PC-9 (cell line): ENCODE results near the gene SLC4A1. TPM values are rescaled to one million over a fixed set of nuclear protein-coding genes. Genes with fewer than 3 reads are reported as not detected.
A peak's percentile ranks its signal among the peaks of the same experiment; 100 is the strongest.

ENCODE experiments used
- BruUV-seq: library from RNA; stranded (reverse); fragments of 400-500 nt; replicated peaks from 2 replicates; lab custom pipeline; 2021; lab: Mats Ljungman, UMichigan
- CTCF ChIA-PET: fragments of 300-600 bp; sonication (Branson Sonifier 250); formaldehyde crosslinking; loops from one replicate; lab custom pipeline; 2022; ENCODE audit warnings: antibody characterized with exemption; lab: Charles Lee
- POLR2A ChIA-PET: fragments of 300-600 bp; sonication (Branson Sonifier 250); formaldehyde crosslinking; loops from one replicate; lab custom pipeline; 2022; ENCODE audit warnings: antibody characterized with exemption; ENCODE audit not compliant: unreplicated experiment; lab: Charles Lee
- DNase-seq, 2 experiments: peaks; one replicate each; pipeline versions ENCODE4 v3.0.0 to v3.0.0-alpha.2; 2015 to 2022; ENCODE audit warnings: mixed read lengths in 1 of 2
- H2AFZ ChIP-seq: fragments of 200-600 bp; sonication (generic); 2 replicates; pipeline ENCODE4 v1.8.1; 2017; ENCODE audit warnings: antibody characterized with exemption
- H3F3A ChIP-seq: fragments of 200-600 bp; sonication (generic); 2 replicates; pipeline ENCODE4 v1.8.1; 2017; ENCODE audit warnings: antibody characterized with exemption, mild to moderate bottlenecking, low read depth; ENCODE audit not compliant: insufficient read depth
- H3K27ac ChIP-seq: fragments of 200-600 bp; sonication (generic); 2 replicates; pipeline ENCODE4 v1.6.1; 2016; ENCODE audit warnings: mixed run types
- H3K27me3 ChIP-seq: fragments of 200-600 bp; sonication (generic); 2 replicates; pipeline ENCODE4 v1.6.1; 2016; ENCODE audit warnings: low read depth, mixed run types; ENCODE audit not compliant: insufficient read depth
- H3K36me3 ChIP-seq: fragments of 200-600 bp; sonication (generic); 2 replicates; pipeline ENCODE4 v1.6.1; 2016; ENCODE audit warnings: low read depth, mixed run types
- H3K4me1 ChIP-seq: fragments of 200-600 bp; sonication (generic); replicated peaks from 2 replicates; pipeline ENCODE4 v1.6.1; 2016; ENCODE audit warnings: mixed run types; ENCODE audit not compliant: insufficient read depth
- H3K4me2 ChIP-seq: fragments of 200-600 bp; sonication (generic); 2 replicates; pipeline ENCODE4 v1.6.1; 2017; ENCODE audit warnings: mixed run types
- H3K4me3 ChIP-seq: fragments of 200-600 bp; sonication (generic); 2 replicates; pipeline ENCODE4 v1.6.1; 2016; ENCODE audit warnings: mixed run types
- H3K79me2 ChIP-seq: fragments of 200-600 bp; sonication (generic); 2 replicates; pipeline ENCODE4 v1.6.1; 2017; ENCODE audit warnings: low read depth, mixed run types
- H3K9me2 ChIP-seq: fragments of 200-600 bp; sonication (generic); 2 replicates; pipeline ENCODE4 v1.8.1; 2017; ENCODE audit warnings: mild to moderate bottlenecking; ENCODE audit not compliant: insufficient read depth
- H3K9me3 ChIP-seq: fragments of 200-600 bp; sonication (generic); 2 replicates; pipeline ENCODE4 v1.8.1; 2016; ENCODE audit warnings: low read depth; ENCODE audit not compliant: insufficient read depth
- H4K20me1 ChIP-seq: fragments of 200-600 bp; sonication (generic); 2 replicates; pipeline ENCODE4 v1.8.1; 2017; ENCODE audit not compliant: insufficient read depth
- EZH2 ChIP-seq: fragments of 200-600 bp; sonication (generic); IDR thresholded peaks from 2 replicates; pipeline ENCODE4 v1.8.0; 2017; ENCODE audit warnings: antibody characterized with exemption, low read depth
- intact Hi-C: fragments of 100-400 bp; cut with micrococcal nuclease; formaldehyde crosslinking; loops from one replicate; pipeline ENCODE4 v1.10.0; 2022; ENCODE audit not compliant: unreplicated experiment
- total RNA-seq: library from RNA; stranded (reverse); gene quantifications from 2 replicates; pipeline ENCODE4 v1.2.3, GENCODE V29; 2021
- TF ChIP-seq, protein P1 (sequence below): fragments of 200-600 bp; sonication (generic); conservative IDR thresholded peaks from 2 replicates; pipeline ENCODE4 v1.6.1; 2017; ENCODE audit warnings: mixed run types, antibody characterized with exemption, mild to moderate bottlenecking, moderate library complexity

SLC4A1 gene
- total RNA-seq, 1 experiment from 2014 or later: not detected

GRCh38 chr17:44314869-44315661 is 47.1 kb upstream of the SLC4A1 start:
- no peaks in the 10 kb centered on the region for H3K9me3 ChIP-seq
- no TSS peak for BruUV-seq
- peak in 1 of 2 experiments; percentile 53 for DNase-seq
- H3K27ac ChIP-seq: no peak overlapping the region
- no peaks in the 10 kb centered on the region for H3K9me2 ChIP-seq
- H4K20me1 ChIP-seq: no peaks in the 10 kb centered on the region
- H3K27me3 ChIP-seq: no peaks in the 10 kb centered on the region
- H3K4me3 ChIP-seq: no peak overlapping the region
- POLR2A ChIA-PET: interaction anchor here (0.6 to 0.7 kb wide), 3 partner anchors 16 to 1109 kb away, joined by 3 to 5 read pairs (median 3); no protein-coding TSS in a partner anchor
- intact Hi-C loops: no loop called here
- peak overlapping the region; percentile 45; the same call in 1 of the 2 replicates for H3K4me2 ChIP-seq
- no peaks in the 10 kb centered on the region for H3K4me1 ChIP-seq
- CTCF ChIA-PET: interaction anchor here (0.6 kb wide), 1 partner anchor 10 kb away, joined by 3 read pairs; no protein-coding TSS in a partner anchor
- no peaks in the 10 kb centered on the region for H3K79me2 ChIP-seq
- no peaks in the 10 kb centered on the region for H3K36me3 ChIP-seq
- H2AFZ ChIP-seq: no peak overlapping the region
- peaks cover 25% of the 10 kb centered on the region; the same call in 1 of the 2 replicates for H3F3A ChIP-seq
- TF ChIP-seq, protein P1, sequence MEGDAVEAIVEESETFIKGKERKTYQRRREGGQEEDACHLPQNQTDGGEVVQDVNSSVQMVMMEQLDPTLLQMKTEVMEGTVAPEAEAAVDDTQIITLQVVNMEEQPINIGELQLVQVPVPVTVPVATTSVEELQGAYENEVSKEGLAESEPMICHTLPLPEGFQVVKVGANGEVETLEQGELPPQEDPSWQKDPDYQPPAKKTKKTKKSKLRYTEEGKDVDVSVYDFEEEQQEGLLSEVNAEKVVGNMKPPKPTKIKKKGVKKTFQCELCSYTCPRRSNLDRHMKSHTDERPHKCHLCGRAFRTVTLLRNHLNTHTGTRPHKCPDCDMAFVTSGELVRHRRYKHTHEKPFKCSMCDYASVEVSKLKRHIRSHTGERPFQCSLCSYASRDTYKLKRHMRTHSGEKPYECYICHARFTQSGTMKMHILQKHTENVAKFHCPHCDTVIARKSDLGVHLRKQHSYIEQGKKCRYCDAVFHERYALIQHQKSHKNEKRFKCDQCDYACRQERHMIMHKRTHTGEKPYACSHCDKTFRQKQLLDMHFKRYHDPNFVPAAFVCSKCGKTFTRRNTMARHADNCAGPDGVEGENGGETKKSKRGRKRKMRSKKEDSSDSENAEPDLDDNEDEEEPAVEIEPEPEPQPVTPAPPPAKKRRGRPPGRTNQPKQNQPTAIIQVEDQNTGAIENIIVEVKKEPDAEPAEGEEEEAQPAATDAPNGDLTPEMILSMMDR: no peak

DNA sequence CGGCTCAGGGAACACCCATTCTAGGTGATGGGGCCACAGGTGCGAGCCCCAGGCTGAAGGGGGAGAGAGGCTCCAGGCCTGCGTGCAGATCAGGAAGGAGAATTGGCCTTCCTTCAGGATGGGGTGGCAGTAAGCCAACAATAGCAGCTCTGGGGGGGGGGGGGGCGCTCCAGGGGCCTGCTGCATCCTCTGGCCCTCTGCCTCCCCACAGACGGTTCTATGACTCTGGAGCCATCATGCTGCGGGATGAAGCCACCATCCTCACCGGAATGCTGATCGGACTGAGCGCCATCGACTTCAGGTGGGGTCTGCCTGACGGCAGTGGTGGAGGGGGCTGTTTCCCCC is 46.6 kb upstream of the SLC4A1 start:
- Histone ChIP-seq H4K20me1 (no peaks in the 10 kb centered on the region), H3K79me2 (no peaks in the 10 kb centered on the region), H3K4me1 (no peaks in the 10 kb centered on the region), H3K9me3 (no peaks in the 10 kb centered on the region), H3F3A (peaks cover 25% of the 10 kb centered on the region; the same call in 1 of the 2 replicates), H3K4me3 (no peak overlapping the region), H3K27me3 (no peaks in the 10 kb centered on the region), H3K36me3 (no peaks in the 10 kb centered on the region), H3K9me2 (no peaks in the 10 kb centered on the region), H3K27ac (no peak overlapping the region), H3K4me2 (no peak overlapping the region), H2AFZ (no peak overlapping the region)
- intact Hi-C loops: no loop called here
- TF ChIP-seq, protein P1: no peak
- TF ChIP-seq EZH2: no peak
- DNase-seq: no peak
- CTCF ChIA-PET: no interaction called here
- no TSS peak for BruUV-seq
- POLR2A ChIA-PET: no interaction called here

DNA sequence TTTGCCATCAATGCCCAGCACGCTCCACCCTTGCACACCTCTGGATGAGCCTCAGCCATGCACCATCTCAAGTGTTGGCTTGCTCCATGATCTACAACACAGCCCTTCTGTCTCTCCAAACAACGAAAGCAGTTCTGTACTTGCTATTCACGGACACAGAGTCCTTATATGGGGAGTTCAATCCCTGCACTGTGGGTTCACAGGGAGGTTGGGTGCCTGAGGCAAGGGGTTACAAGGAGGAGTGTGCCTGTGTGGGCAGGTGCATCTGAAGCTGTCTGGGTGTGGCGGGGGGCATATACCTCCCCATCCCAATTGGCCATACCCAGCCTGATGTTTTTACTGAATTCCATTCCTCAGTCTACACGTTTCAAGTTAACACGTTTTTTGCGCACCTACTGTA is 46.1 kb upstream of the SLC4A1 start:
- H4K20me1 ChIP-seq: no peaks in the 10 kb centered on the region
- peaks cover 25% of the 10 kb centered on the region; the same call in 1 of the 2 replicates for H3F3A ChIP-seq
- no peaks in the 10 kb centered on the region for H3K9me2 ChIP-seq
- no peaks in the 10 kb centered on the region for H3K79me2 ChIP-seq
- no peaks in the 10 kb centered on the region for H3K36me3 ChIP-seq
- no peak for DNase-seq
- ChIA-PET POLR2A (no interaction called here), CTCF (no interaction called here)
- no TSS peak for BruUV-seq
- intact Hi-C loops: no loop called here
- no peak overlapping the region for H2AFZ ChIP-seq
- H3K4me3 ChIP-seq: no peak overlapping the region
- TF ChIP-seq EZH2: no peak
- TF ChIP-seq, protein P1: no peak
- H3K27ac ChIP-seq: no peak overlapping the region
- no peaks in the 10 kb centered on the region for H3K9me3 ChIP-seq
- no peaks in the 10 kb centered on the region for H3K27me3 ChIP-seq
- no peaks in the 10 kb centered on the region for H3K4me1 ChIP-seq
- H3K4me2 ChIP-seq: no peak overlapping the region
